Suprapubic skin (tissue), 4 donors: ENCODE results near the gene MPZL2. TPM values are rescaled to one million over a fixed set of nuclear protein-coding genes. Genes with fewer than 3 reads are reported as not detected.
A peak's percentile ranks its signal among the peaks of the same experiment; 100 is the strongest.

ENCODE experiments used
- DNase-seq, 2 donors: peaks; one replicate each; pipeline ENCODE4 v3.0.0-alpha.2; 2019; ENCODE audit warnings: low spot score in 2 of 2
- H3K27ac ChIP-seq: fragments of 200-600 bp; sonication (generic); one replicate; pipeline ENCODE4 v1.5.1; 2019
- H3K27me3 ChIP-seq: fragments of 200-600 bp; sonication (generic); one replicate; pipeline ENCODE4 v1.5.1; 2019
- H3K36me3 ChIP-seq: fragments of 200-600 bp; sonication (generic); one replicate; pipeline ENCODE4 v1.5.1; 2019
- H3K4me1 ChIP-seq: fragments of 200-600 bp; sonication (generic); one replicate; pipeline ENCODE4 v1.5.1; 2019
- H3K4me3 ChIP-seq: fragments of 200-600 bp; sonication (generic); one replicate; pipeline ENCODE4 v1.5.1; 2019; ENCODE audit warnings: mild to moderate bottlenecking
- H3K9me3 ChIP-seq: fragments of 200-600 bp; sonication (generic); one replicate; pipeline ENCODE4 v1.5.1; 2019
- CTCF ChIP-seq, 2 donors: fragments of 200-600 bp in 1 of 2; fragments of 450-650 bp in 1 of 2; sonication (generic) in 1 of 2; IDR thresholded peaks; one replicate each; pipeline ENCODE4 v1.5.1; 2016 to 2019; ENCODE audit warnings: antibody characterized with exemption in 2 of 2, mild to moderate bottlenecking in 1 of 2, moderate library complexity in 1 of 2
- EP300 ChIP-seq: sonication (generic); formaldehyde crosslinking; IDR thresholded peaks from one replicate; pipeline ENCODE4 v1.6.1; 2017; ENCODE audit warnings: antibody characterized with exemption
- POLR2A ChIP-seq, 2 donors: fragments of 450-650 bp; IDR thresholded peaks; one replicate each; pipeline ENCODE4 v1.6.1; 2017; ENCODE audit warnings: antibody characterized with exemption in 2 of 2, mild to moderate bottlenecking in 2 of 2, moderate library complexity in 2 of 2
- POLR2AphosphoS5 ChIP-seq, 3 donors: sonication (generic); formaldehyde crosslinking; IDR thresholded peaks; one replicate each; pipeline ENCODE4 v1.6.1; 2017; ENCODE audit warnings: antibody characterized with exemption in 3 of 3
- WGBS: methylation state at CpG from one replicate; pipeline ENCODE4 v1.1.5; 2018; 5-methylcytosine and 5-hydroxymethylcytosine counted together
- total RNA-seq, 4 donors: library from RNA; depleted of rRNA; stranded (reverse); fragments of >200 nt; gene quantifications; one replicate each; pipeline ENCODE4 v1.1.0, GENCODE V29; 2016

Gene MPZL2
- total RNA-seq, result 100 to 1,000 TPM in 1 of 4 donors, 10 to 100 TPM in 3; 54.5 to 111 (median 56.7) TPM

GRCh38 chr11:118263695-118264568 lies at the start of gene MPZL2:
Gene MPZL2, minus strand, starts transcription at chr11:118264297. Its CDS starts 144 bp downstream, at chr11:118264153.
- TF ChIP-seq POLR2AphosphoS5 (IDR thresholded peaks at IDR 0.05) (peak in 1 of 3 donors; percentile 30), POLR2A (IDR thresholded peaks at IDR 0.05) (no peak)
- WGBS, result 5% methylated on average over 19 of the region's 19 CpGs
- Histone ChIP-seq H3K27ac (peak within 1 kb of the TSS; percentile 89), H3K4me3 (peak within 1 kb of the TSS; percentile 48), H3K36me3 (peaks cover 8% of the 10 kb centered on the region), H3K27me3 (no peaks in the 10 kb centered on the region), H3K9me3 (no peaks in the 10 kb centered on the region), H3K4me1 (peaks cover 51% of the 10 kb centered on the region)
- DNase-seq, result peak in 1 of 2 donors; percentile 72

GRCh38 chr11:118313242-118313641 lies 49.1 kb upstream of the MPZL2 start:
- 81% methylated on average over 4 of the region's 4 CpGs for WGBS
- Histone ChIP-seq H3K4me1 (peaks cover 20% of the 10 kb centered on the region), H3K36me3 (no peaks in the 10 kb centered on the region), H3K9me3 (no peaks in the 10 kb centered on the region), H3K27ac (no peak overlapping the region), H3K27me3 (peaks cover 15% of the 10 kb centered on the region), H3K4me3 (no peak overlapping the region)
- DNase-seq, result no peak
- TF ChIP-seq EP300 (no peak), POLR2A (IDR thresholded peaks at IDR 0.05) (no peak), POLR2AphosphoS5 (IDR thresholded peaks at IDR 0.05) (no peak), CTCF (IDR thresholded peaks at IDR 0.05) (no peak)

GRCh38 chr11:118312328-118312727 lies 48.2 kb upstream of the MPZL2 start:
- H3K4me1 ChIP-seq, result peaks cover 20% of the 10 kb centered on the region
- H3K27ac ChIP-seq, result no peak overlapping the region
- no peak overlapping the region for H3K4me3 ChIP-seq
- no peak for DNase-seq
- peaks cover 15% of the 10 kb centered on the region for H3K27me3 ChIP-seq
- no peak for TF ChIP-seq CTCF (IDR thresholded peaks at IDR 0.05)
- TF ChIP-seq POLR2AphosphoS5 (IDR thresholded peaks at IDR 0.05), result no peak
- no peak for TF ChIP-seq EP300
- no peak for TF ChIP-seq POLR2A (IDR thresholded peaks at IDR 0.05)
- no peaks in the 10 kb centered on the region for H3K9me3 ChIP-seq
- H3K36me3 ChIP-seq, result no peaks in the 10 kb centered on the region
- WGBS, result 88% methylated on average over 2 of the region's 2 CpGs

- TF ChIP-seq EP300 (no peak), CTCF (IDR thresholded peaks at IDR 0.05) (no peak), POLR2AphosphoS5 (IDR thresholded peaks at IDR 0.05) (no peak), POLR2A (IDR thresholded peaks at IDR 0.05) (no peak)
- 68% methylated on average over 4 of the region's 4 CpGs for WGBS
- Histone ChIP-seq H3K36me3 (no peaks in the 10 kb centered on the region), H3K4me3 (no peak overlapping the region), H3K9me3 (no peaks in the 10 kb centered on the region), H3K27ac (no peak overlapping the region), H3K27me3 (peaks cover 15% of the 10 kb centered on the region), H3K4me1 (peaks cover 14% of the 10 kb centered on the region)
- no peak for DNase-seq
Observed at GRCh38 chr11:118311518-118311917, 47.4 kb upstream of the MPZL2 start.

- WGBS, result 80% methylated on average over 3 of the region's 3 CpGs
- Histone ChIP-seq H3K9me3 (no peaks in the 10 kb centered on the region), H3K4me1 (peaks cover 8% of the 10 kb centered on the region), H3K4me3 (no peak overlapping the region), H3K27me3 (peaks cover 15% of the 10 kb centered on the region), H3K36me3 (no peaks in the 10 kb centered on the region), H3K27ac (no peak overlapping the region)
- TF ChIP-seq POLR2A (IDR thresholded peaks at IDR 0.05), result no peak
- TF ChIP-seq CTCF (IDR thresholded peaks at IDR 0.05), result no peak
- TF ChIP-seq EP300, result no peak
- no peak for TF ChIP-seq POLR2AphosphoS5 (IDR thresholded peaks at IDR 0.05)
- no peak for DNase-seq
Observed at GRCh38 chr11:118310781-118311485, 46.8 kb upstream of the MPZL2 start.
